Vagina (tissue), 2 donors: Measurements from ENCODE around the gene MPRIP. TPM values are rescaled to one million over a fixed set of nuclear protein-coding genes. Genes with fewer than 3 reads are reported as not detected.
A peak's percentile ranks its signal among the peaks of the same experiment; 100 is the strongest.

Source experiments
- DNase-seq, 2 donors: peaks; one replicate each; pipeline ENCODE4 v3.0.0-alpha.2; 2017; ENCODE audit errors: extremely low spot score in 2 of 2
- H3K27ac ChIP-seq: fragments of 200-600 bp; sonication (generic); one replicate; pipeline ENCODE4 v1.5.1; 2019
- H3K27me3 ChIP-seq: fragments of 200-600 bp; sonication (generic); one replicate; pipeline ENCODE4 v1.5.1; 2019
- H3K36me3 ChIP-seq, 2 donors: fragments of 200-600 bp; sonication (generic); one replicate each; pipeline ENCODE4 v1.5.1; 2017 to 2019
- H3K4me1 ChIP-seq: fragments of 200-600 bp; sonication (generic); one replicate; pipeline ENCODE4 v1.5.1; 2019
- H3K4me3 ChIP-seq, 2 donors: fragments of 200-600 bp; sonication (generic); 1 replicate in 1 of 2; 2 replicates in 1 of 2; pipeline ENCODE4 v1.5.1; 2016 to 2019
- H3K9me3 ChIP-seq: fragments of 200-600 bp; sonication (generic); one replicate; pipeline ENCODE4 v1.5.1; 2019
- POLR2A ChIP-seq, 2 donors: fragments of 450-650 bp; IDR thresholded peaks; one replicate each; pipeline ENCODE4 v1.6.1; 2017; ENCODE audit warnings: antibody characterized with exemption in 2 of 2, mild to moderate bottlenecking in 2 of 2, moderate library complexity in 2 of 2
- POLR2AphosphoS5 ChIP-seq, 2 donors: sonication (generic); formaldehyde crosslinking; IDR thresholded peaks; one replicate each; pipeline ENCODE4 v1.9.0; 2017; ENCODE audit warnings: antibody characterized with exemption in 2 of 2, mild to moderate bottlenecking in 2 of 2, low read depth in 1 of 2; ENCODE audit not compliant: insufficient read depth in 1 of 2
- intact Hi-C: fragments of 100-400 bp; cut with DNase I; formaldehyde crosslinking; loops from one replicate; pipeline ENCODE4 v1.15.1; 2023
- total RNA-seq: library from RNA; depleted of rRNA; stranded (reverse); fragments of >200 nt; gene quantifications from one replicate; pipeline ENCODE4 v1.2.3, GENCODE V29; 2016
- TF ChIP-seq, protein P1 (sequence below), 3 experiments: fragments of 450-650 bp in 2 of 3; fragments of 200-600 bp in 1 of 3; sonication (generic) in 1 of 3; IDR thresholded peaks; one replicate each; pipeline ENCODE4 v1.5.1; 2017 to 2019; ENCODE audit warnings: antibody characterized with exemption in 3 of 3, mild to moderate bottlenecking in 2 of 3, moderate library complexity in 2 of 3

The MPRIP gene
- total RNA-seq, 1 donor from 2014 or later = 202 TPM

DNA sequence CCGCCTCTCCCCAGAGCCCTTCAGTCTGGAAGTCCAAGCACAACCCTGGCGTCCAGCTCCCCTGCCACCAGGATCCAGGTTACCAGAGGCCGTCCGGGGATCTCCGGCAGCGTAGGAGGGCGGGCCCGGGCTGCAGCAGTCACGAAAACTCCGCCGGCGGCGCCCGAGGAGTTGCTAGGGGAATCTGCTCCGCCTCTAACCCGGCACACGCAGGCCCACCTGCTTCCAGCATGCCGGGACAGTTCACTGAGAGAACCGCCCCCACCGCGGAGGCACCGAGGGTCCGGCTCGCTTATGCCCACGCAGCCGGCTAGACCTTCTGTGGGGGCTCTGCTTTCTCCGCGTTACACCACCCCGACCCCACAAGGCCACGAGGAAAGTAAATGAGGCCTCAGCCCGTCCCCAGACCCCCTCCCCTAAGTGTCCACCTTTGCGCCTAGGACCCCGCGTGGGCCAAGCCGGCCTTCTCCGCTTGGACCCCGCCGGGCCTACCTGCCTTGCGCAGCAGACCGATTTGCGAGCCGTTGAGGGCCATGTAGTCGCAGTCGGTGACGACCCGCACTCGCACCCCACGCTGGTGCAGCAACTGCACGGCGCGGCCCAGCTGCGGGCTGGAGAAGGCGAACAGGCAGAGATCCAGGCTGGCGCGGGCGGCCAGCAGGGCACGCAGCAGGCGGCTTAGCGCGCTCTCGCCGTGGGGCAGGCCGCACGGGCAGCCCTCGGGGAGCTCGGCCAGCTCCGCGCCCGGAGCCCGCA lies 163.3 kb downstream of the MPRIP start:
- no peak for DNase-seq
- peak overlapping the region; percentile 56 to 60 for H3K4me3 ChIP-seq
- H3K36me3 ChIP-seq = no peaks in the 10 kb centered on the region
- peaks cover 50% of the 10 kb centered on the region for H3K4me1 ChIP-seq
- no peak for TF ChIP-seq POLR2A (IDR thresholded peaks at IDR 0.05)
- peak in 1 of 2 donors; percentile 47 for TF ChIP-seq POLR2AphosphoS5 (IDR thresholded peaks at IDR 0.05; ENCODE audit: insufficient read depth in 1 of 2, low read depth in 1 of 2)
- TF ChIP-seq, protein P1, sequence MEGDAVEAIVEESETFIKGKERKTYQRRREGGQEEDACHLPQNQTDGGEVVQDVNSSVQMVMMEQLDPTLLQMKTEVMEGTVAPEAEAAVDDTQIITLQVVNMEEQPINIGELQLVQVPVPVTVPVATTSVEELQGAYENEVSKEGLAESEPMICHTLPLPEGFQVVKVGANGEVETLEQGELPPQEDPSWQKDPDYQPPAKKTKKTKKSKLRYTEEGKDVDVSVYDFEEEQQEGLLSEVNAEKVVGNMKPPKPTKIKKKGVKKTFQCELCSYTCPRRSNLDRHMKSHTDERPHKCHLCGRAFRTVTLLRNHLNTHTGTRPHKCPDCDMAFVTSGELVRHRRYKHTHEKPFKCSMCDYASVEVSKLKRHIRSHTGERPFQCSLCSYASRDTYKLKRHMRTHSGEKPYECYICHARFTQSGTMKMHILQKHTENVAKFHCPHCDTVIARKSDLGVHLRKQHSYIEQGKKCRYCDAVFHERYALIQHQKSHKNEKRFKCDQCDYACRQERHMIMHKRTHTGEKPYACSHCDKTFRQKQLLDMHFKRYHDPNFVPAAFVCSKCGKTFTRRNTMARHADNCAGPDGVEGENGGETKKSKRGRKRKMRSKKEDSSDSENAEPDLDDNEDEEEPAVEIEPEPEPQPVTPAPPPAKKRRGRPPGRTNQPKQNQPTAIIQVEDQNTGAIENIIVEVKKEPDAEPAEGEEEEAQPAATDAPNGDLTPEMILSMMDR (IDR thresholded peaks at IDR 0.05) = no peak
- H3K27me3 ChIP-seq = no peaks in the 10 kb centered on the region
- intact Hi-C loops = loop anchor here (10.0 kb wide), 1 partner anchor 61 kb away; no protein-coding TSS in a partner anchor
- no peaks in the 10 kb centered on the region for H3K9me3 ChIP-seq
- H3K27ac ChIP-seq = peak overlapping the region; percentile 94

DNA sequence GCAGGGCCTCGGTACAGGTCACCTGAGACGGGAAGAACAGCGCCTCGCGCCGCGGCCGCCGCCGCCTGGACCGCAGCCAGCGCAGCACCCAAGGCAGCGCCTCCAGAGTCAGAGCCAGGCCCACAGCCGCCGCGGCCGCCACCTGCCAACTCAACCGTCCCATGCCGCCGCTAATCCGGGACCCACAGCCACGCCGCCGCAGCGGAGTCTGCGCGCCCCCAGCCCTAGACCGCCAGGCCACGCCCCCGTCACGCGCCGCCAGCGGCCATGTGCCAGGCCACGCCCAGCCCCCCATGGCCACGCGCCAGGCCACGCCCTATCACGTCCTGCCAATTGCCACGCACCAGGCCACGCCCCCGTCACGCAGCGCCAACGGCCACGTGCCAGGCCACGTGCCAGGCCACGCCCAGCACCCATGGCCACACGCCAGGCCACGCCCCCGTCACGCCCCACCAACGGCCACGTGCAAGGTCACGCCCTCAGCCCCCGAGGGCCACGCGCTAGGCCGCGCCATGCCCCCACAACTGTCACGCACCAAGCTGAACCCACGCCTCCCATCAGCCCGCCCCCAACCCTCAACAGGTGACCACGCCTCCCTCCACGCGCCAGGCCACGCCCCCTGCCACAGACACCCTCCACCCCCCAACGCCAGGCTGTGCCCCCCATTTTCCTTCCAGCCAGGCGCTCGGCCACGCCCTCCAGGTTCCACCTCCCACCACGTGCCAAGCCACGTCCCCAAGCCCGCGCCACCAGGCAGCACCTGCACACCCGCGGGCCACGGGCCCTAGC lies 164.1 kb downstream of the MPRIP start, which contains the start of gene PLD6:
TSS of gene PLD6 (minus strand) at position 210 of the 789 bp plus-strand sequence. CDS start at position 163, 47 bp downstream.
- Histone ChIP-seq H3K4me1 (peaks cover 44% of the 10 kb centered on the region), H3K27ac (peak within 1 kb of the TSS; percentile 94), H3K4me3 (peak within 1 kb of the TSS; percentile 56 to 60), H3K36me3 (no peaks in the 10 kb centered on the region), H3K9me3 (no peaks in the 10 kb centered on the region), H3K27me3 (no peaks in the 10 kb centered on the region)
- intact Hi-C loops = loop anchor here (10.0 kb wide), 1 partner anchor 62 kb away; no protein-coding TSS in a partner anchor
- TF ChIP-seq, protein P1 (IDR thresholded peaks at IDR 0.05) = no peak
- no peak for TF ChIP-seq POLR2AphosphoS5 (IDR thresholded peaks at IDR 0.05; ENCODE audit: insufficient read depth in 1 of 2, low read depth in 1 of 2)
- TF ChIP-seq POLR2A (IDR thresholded peaks at IDR 0.05) = no peak
- DNase-seq = no peak

DNA sequence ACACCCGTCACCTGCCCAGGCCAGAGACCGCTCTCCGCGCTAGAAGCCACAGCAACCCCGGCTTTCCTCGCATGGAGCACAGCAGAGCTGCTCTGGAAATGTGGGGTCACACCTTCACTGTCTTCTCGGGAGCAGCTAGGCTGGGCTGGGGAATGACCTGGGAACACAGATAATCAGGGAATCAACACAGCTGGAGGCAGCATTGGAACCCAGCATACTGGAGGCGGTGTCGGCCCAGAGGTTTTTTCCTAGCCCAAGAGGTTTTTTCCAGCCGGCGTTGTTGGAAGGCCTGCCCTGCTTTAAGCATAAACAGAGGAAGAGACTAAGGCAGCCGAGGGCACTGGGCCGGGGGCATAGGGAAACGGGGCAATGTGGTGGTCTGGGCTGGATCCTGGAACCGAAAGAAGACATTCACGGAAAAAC lies 164.7 kb downstream of the MPRIP start:
- Histone ChIP-seq H3K36me3 (no peaks in the 10 kb centered on the region), H3K27ac (peak overlapping the region; percentile 94), H3K4me3 (peak overlapping the region in 1 of 2 donors; percentile 56), H3K4me1 (peaks cover 38% of the 10 kb centered on the region), H3K27me3 (no peaks in the 10 kb centered on the region), H3K9me3 (no peaks in the 10 kb centered on the region)
- DNase-seq = no peak
- TF ChIP-seq POLR2A (IDR thresholded peaks at IDR 0.05) = no peak
- TF ChIP-seq POLR2AphosphoS5 (IDR thresholded peaks at IDR 0.05; ENCODE audit: insufficient read depth in 1 of 2, low read depth in 1 of 2) = peak in 1 of 2 donors; percentile 59
- intact Hi-C loops = loop anchor here (10.0 kb wide), 1 partner anchor 62 kb away; no protein-coding TSS in a partner anchor

DNA sequence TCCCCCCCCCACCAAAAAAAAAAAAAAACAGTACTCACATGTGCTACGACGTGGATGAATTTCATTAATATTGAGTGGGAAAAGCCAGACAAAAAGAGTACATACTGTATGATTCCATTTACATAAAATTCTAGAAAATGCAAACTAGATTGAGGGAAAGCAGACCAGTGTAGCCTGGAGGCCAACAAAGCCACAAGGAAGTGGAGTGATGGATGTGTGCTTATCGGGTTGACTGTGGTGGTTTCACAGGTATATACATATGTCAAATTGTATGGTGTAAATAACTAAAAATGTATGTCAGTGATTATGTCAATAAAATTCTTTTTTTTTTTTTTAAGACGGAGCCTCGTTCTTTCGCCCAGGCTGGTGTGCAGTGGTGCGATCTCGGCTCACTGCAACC lies 165.7 kb downstream of the MPRIP start:
- intact Hi-C loops = loop anchor here (10.0 kb wide), 1 partner anchor 63 kb away; no protein-coding TSS in a partner anchor

DNA sequence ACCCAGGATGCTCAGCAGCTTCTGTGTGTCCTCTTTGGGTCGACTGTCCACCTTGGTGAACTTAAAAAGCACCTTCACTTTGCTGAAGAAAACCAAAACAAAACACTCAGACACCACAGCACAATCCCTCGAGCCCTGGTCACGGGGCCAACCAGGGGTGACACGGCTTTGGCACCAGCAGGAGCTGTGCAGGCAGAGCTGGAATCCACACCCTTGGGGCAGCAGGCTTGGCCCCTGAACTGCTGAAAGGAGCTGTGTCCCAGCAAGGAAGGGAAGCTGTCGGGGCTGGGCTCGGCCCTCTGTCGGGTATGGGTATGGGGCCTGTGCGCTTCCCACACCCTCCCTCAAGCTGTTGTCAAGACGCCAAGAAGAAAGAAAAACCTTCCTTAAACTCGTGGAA lies 171.5 kb downstream of the MPRIP start:
- DNase-seq = no peak
- Histone ChIP-seq H3K4me3 (no peak overlapping the region), H3K36me3 (peaks cover 0 to 62% of the 10 kb centered on the region in 2 donors), H3K9me3 (no peaks in the 10 kb centered on the region), H3K27ac (no peak overlapping the region), H3K4me1 (no peaks in the 10 kb centered on the region), H3K27me3 (no peaks in the 10 kb centered on the region)
- TF ChIP-seq, protein P1 (IDR thresholded peaks at IDR 0.05) = no peak
- TF ChIP-seq POLR2AphosphoS5 (IDR thresholded peaks at IDR 0.05; ENCODE audit: insufficient read depth in 1 of 2, low read depth in 1 of 2) = no peak
- TF ChIP-seq POLR2A (IDR thresholded peaks at IDR 0.05) = no peak
- intact Hi-C loops = no loop called here

More for the DNA sequence above, 165.7 kb downstream of the MPRIP start:
- Histone ChIP-seq H3K4me3 (no peak overlapping the region), H3K36me3 (peaks cover 0 to 8% of the 10 kb centered on the region in 2 donors), H3K27me3 (no peaks in the 10 kb centered on the region), H3K9me3 (no peaks in the 10 kb centered on the region), H3K4me1 (peaks cover 33% of the 10 kb centered on the region), H3K27ac (peak overlapping the region; percentile 94)
- DNase-seq = no peak
- TF ChIP-seq, protein P1 (IDR thresholded peaks at IDR 0.05) = no peak
- TF ChIP-seq POLR2A (IDR thresholded peaks at IDR 0.05) = no peak
- TF ChIP-seq POLR2AphosphoS5 (IDR thresholded peaks at IDR 0.05; ENCODE audit: insufficient read depth in 1 of 2, low read depth in 1 of 2) = no peak
